Activated CD8-positive, alpha-beta memory T cell treated with anti-CD3 and anti-CD28 coated beads for 1 hour (primary cell): ENCODE data around the gene ZC3H12C.
"Not testable (repeated sequence)": the region's sequence is repeated elsewhere in the genome, so short reads cannot be mapped to it uniquely, and the experiment has no call there.

Experiments
- DNase-seq, 2 donors: peaks; one replicate each; pipeline ENCODE4 v3.0.0-alpha.2; 2020; ENCODE audit warnings: low read depth in 1 of 2; ENCODE audit errors: extremely low read depth in 1 of 2

The ZC3H12C gene

DNA sequence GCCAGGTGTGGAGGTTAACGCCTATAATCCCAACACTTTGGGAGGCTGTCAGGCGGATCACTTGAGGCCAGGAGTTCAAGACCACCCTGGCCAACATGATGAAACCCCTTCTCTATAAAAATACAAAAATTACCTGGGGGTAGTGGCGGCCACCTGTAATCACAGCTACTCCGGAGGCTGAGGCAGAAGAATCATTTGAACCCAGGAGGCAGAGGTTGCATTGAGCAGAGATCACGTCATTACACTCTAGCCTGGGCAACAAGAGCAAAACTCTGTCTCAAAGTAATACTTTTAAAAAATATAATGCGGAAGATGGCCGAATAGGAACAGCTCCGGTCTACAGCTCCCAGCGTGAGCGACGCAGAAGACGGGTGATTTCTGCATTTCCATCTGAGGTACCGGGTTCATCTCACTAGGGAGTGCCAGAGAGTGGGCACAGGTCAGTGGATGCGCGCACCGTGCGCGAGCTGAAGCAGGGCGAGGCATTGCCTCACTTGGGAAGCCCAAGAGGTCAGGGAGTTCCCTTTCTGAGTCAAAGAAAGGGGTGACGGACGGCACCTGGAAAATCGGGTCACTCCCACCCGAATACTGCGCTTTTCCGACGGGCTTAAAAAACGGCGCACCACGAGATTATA, 115.6 kb downstream of the ZC3H12C start:
- not testable (repeated sequence) for DNase-seq

DNA sequence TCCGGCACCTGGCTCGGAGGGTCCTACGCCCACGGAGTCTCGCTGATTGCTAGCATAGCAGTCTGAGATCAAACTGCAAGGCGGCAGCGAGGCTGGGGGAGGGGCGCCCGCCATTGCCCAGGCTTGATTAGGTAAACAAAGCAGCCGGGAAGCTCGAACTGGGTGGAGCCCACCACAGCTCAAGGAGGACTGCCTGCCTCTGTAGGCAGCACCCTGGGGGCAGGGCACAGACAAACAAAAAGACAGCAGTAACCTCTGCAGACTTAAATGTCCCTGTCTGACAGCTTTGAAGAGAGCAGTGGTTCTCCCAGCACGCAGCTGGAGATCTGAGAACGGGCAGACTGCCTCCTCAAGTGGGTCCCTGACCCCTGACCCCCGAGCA, 116.1 kb downstream of the ZC3H12C start:
- not testable (repeated sequence) for DNase-seq

DNA sequence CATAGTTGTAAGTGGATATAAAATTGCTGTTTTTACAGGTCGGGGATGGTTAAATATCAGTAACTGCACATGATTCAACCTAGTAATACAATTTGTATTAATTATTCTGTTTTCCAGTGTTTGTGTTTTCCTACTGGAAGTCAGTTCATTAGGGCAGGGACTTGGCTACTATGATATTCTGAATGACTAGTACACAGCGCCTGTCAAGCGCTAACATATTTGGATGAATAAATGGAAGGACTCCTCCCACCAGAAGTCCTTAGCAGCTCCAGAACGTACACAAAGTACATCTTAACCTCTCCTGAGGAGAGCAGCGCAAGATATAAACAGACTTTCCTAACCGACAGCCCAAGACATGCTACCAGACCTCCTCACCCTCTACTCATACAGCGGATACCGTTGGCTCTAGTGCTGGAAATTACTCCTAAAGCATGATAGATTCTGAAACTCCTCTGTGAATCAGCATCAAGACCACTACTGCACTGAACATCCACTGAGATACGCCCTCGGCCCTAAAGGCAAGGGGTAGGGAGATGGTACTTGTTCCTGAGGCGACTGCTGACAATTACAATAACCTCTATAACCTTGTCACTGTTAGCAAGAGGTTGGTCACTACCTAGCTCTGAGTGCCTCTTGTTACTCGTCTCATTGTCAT, 124.2 kb downstream of the ZC3H12C start:
- no peak for DNase-seq

DNA sequence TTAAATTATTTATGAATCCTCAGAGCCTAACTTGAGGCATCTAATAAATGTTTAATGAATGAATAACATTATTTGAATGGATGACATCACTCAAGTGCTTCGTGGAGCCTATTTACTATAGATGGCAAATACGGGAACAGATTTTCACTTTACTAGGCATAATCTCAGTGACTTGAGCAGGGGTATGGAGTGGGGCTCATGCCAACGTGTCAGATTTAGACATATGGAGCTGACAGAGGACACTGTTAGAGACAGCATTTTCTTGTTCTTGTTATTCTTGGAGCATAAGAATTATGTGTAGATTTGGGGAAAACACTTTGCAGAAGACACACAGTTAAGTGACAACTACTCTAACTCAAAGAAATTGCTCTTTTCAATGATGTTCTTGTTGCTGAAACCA, 124.7 kb downstream of the ZC3H12C start:
- DNase-seq, result no peak

DNA sequence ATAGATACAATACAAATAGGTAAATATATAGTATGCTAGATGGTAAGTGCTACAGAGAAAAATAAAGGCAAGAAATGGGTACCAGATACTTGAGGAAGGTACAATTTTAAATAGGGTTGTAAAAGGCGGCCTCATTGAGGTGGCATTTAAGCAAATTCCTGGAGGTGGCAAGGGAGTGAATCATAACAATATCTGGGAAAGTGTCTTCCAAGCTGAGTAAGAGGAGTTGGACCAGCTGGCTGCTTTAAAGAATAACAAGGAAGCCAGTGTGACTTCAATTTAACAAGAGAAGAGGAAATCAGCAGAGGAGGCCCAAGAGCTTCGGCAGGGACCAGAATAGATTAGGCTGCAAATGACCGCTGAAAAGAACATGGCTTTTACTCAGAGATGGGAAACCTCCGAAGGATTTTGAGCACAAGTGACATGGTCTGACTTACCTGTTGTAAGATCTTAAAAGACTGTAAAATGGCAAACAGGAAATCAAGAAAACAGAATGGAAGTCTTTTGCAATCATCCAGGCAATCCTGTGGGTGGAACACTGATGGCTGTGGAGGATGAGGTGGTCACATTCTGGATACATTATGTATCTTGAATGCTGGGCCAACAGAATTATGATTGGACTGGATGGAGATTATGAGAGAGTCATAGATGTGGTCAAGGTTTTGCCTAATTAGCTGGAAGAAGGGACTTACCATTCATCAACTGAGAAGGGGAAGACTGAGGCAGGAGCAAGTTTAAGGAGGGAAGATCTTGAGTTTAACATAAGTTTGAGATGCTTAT, 126.0 kb downstream of the ZC3H12C start:
- no peak for DNase-seq
